ENCODE measurements around the gene NRG4. TPM values are rescaled to one million over a fixed set of nuclear protein-coding genes. Genes with fewer than 3 reads are reported as not detected.
A peak's percentile ranks its signal among the peaks of the same experiment; 100 is the strongest.

Gene NRG4
- total and polyA plus RNA-seq, 2 of the 8 experiments (the other 6 are each of a cell fraction or from before 2014, with no cell fraction given) = 0.24 TPM; not detected in 1

GRCh38 chr15:75902129-75902557, 110.1 kb downstream of the NRG4 start:
- peak overlapping the region; percentile 37; the same call in 1 of the 2 replicates for H2BK5ac ChIP-seq (ENCODE audit: low read depth, low read length)
- no peak overlapping the region; the same call in 1 of the 2 replicates for H2AK5ac ChIP-seq (ENCODE audit: low read depth, low read length)
- no peak overlapping the region for H2BK15ac ChIP-seq (ENCODE audit: low read length)
- H3K27ac ChIP-seq (ENCODE audit: low read depth, low read length) = 0 out of 2 replicates have a peak overlapping the region, but pooled peaks have one; percentile 43
- peak overlapping the region; percentile 63 to 77 for H3K4me2 ChIP-seq (ENCODE audit: insufficient read depth in 1 of 2, low read depth in 2 of 2, low read length in 2 of 2)
- ChIA-PET CTCF (ENCODE audit: partially characterized antibody) (interaction anchor here (0.6 to 2.2 kb wide), 5 partner anchors 8 to 246 kb away, joined by 3 to 11 read pairs (median 4); no protein-coding TSS in a partner anchor), POLR2A (ENCODE audit: partially characterized antibody) (interaction anchor here (0.9 to 3.5 kb wide), 11 partner anchors 11 to 92 kb away, joined by 3 to 43 read pairs (median 5); partner anchors contain the start of gene UBE2Q2)
- H4K20me1 ChIP-seq (replicated peaks in 1 of 2; ENCODE audit: control insufficient read depth in 1 of 2, insufficient read depth in 2 of 2, low read length in 2 of 2) = peaks cover 0 to 5% of the 10 kb centered on the region in 2 experiments
- no peak overlapping the region for H2AFZ ChIP-seq (ENCODE audit: low read length)
- H4K5ac ChIP-seq (ENCODE audit: insufficient read length, low read depth, low read length) = no peak overlapping the region
- peaks cover 8 to 22% (median 13%) of the 10 kb centered on the region in 4 experiments; a peak in 5 of 7 replicates for H3K4me1 ChIP-seq (replicated peaks in 1 of 4; ENCODE audit: control insufficient read depth in 3 of 4, insufficient read depth in 4 of 4, low read length in 3 of 4)
- H2BK20ac ChIP-seq (ENCODE audit: low read length) = no peak overlapping the region
- no peak overlapping the region for H4K8ac ChIP-seq (ENCODE audit: extremely low read depth, insufficient read depth, low read length)
- FAIRE-seq (peak; percentile 39), DNase-seq (ENCODE audit: low read depth in 1 of 2, low spot score in 2 of 2) (no peak)
- H3K23ac ChIP-seq (ENCODE audit: insufficient read length) = no peak overlapping the region
- H3K9me3 ChIP-seq (ENCODE audit: insufficient read depth in 2 of 2, low read depth in 1 of 2, low read length in 1 of 2) = no peaks in the 10 kb centered on the region
- H3K79me1 ChIP-seq (ENCODE audit: low read depth, low read length) = peaks cover 6% of the 10 kb centered on the region
- peak overlapping the region; percentile 12; the same call in 1 of the 2 replicates for H3K18ac ChIP-seq (ENCODE audit: extremely low read depth, low read length)
- no peak overlapping the region for H3K4ac ChIP-seq (replicated peaks; ENCODE audit: insufficient read length, low read depth, low read length)
- WGBS, 2 experiments (ENCODE audit: extremely low coverage in 1 of 2, insufficient coverage in 1 of 2, insufficient read length in 1 of 2, insufficient replicate concordance in 2 of 2, low coverage in 1 of 2, low lambda C conversion rate in 2 of 2, missing lambda C conversion rate in 1 of 2) = 40% methylated on average over 8 of the region's 8 CpGs; no CpG with 5 or more reads in 1 of the 2 experiments
- no peak overlapping the region for H3K9ac ChIP-seq (replicated peaks in 1 of 4; ENCODE audit: extremely low read depth in 1 of 4, low read depth in 3 of 4, low read length in 3 of 4)
- no peaks in the 10 kb centered on the region for H3K27me3 ChIP-seq (replicated peaks in 1 of 4; ENCODE audit: control insufficient read depth in 3 of 4, extremely low read depth in 1 of 4, insufficient read depth in 3 of 4, low read length in 3 of 4)
- peaks cover 0 to 28% of the 10 kb centered on the region in 2 experiments; a peak in 3 of 4 replicates for H3K79me2 ChIP-seq (ENCODE audit: control insufficient read depth in 1 of 2, insufficient read depth in 2 of 2, low read length in 2 of 2)
- H3K4me3 ChIP-seq (ENCODE audit: extremely low read depth in 1 of 4, insufficient read depth in 2 of 4, low read depth in 3 of 4, low read length in 4 of 4) = peak overlapping the region in 1 of 4 experiments; percentile 90; a peak in 1 of 8 replicates
- H2BK12ac ChIP-seq (ENCODE audit: low read depth, low read length) = no peak overlapping the region
- H4K91ac ChIP-seq (replicated peaks; ENCODE audit: insufficient read length, low read length) = no peak overlapping the region
- no peak overlapping the region for H3K14ac ChIP-seq (ENCODE audit: insufficient read length)
- H3K56ac ChIP-seq (replicated peaks; ENCODE audit: insufficient read length, low read depth, low read length) = no peak overlapping the region
- no peak overlapping the region for H2BK120ac ChIP-seq (replicated peaks; ENCODE audit: low read depth, low read length)
- peaks cover 6 to 23% (median 8%) of the 10 kb centered on the region in 4 experiments; a peak in 7 of 8 replicates for H3K36me3 ChIP-seq (ENCODE audit: control insufficient read depth in 2 of 4, insufficient read depth in 4 of 4, low read length in 3 of 4)
- H3K23me2 ChIP-seq (ENCODE audit: low read depth, low read length) = peaks cover 5% of the 10 kb centered on the region; the same call in 1 of the 2 replicates
- TF ChIP-seq TAF7 (optimal IDR thresholded peaks at IDR 0.05; ENCODE audit: borderline replicate concordance, low read depth, low read length) = no peak
- no peak for TF ChIP-seq BCL11A (IDR thresholded peaks at IDR 0.05; ENCODE audit: low read depth in 2 of 2, low read length in 2 of 2)
